Ishikawa (cell line): ENCODE data around the gene BUD13.

Source experiments
- CEBPB ChIP-seq: IDR thresholded peaks from 2 replicates; pipeline ENCODE4 v1.6.1; 2012
- CREB1 ChIP-seq: IDR thresholded peaks from 2 replicates; pipeline ENCODE4 v1.6.1; 2012; ENCODE audit warnings: low read depth
- EGR1 ChIP-seq: IDR thresholded peaks from 2 replicates; pipeline ENCODE4 v1.6.1; 2012
- EP300 ChIP-seq: IDR thresholded peaks from 2 replicates; pipeline ENCODE4 v1.6.1; 2012; ENCODE audit warnings: borderline replicate concordance
- FOXM1 ChIP-seq: IDR thresholded peaks from 2 replicates; pipeline ENCODE4 v1.6.1; 2012; ENCODE audit warnings: low read depth, borderline replicate concordance
- MAX ChIP-seq: IDR thresholded peaks from 2 replicates; pipeline ENCODE4 v1.6.1; 2012
- NFIC ChIP-seq: IDR thresholded peaks from 2 replicates; pipeline ENCODE4 v1.6.1; 2012
- RAD21 ChIP-seq: IDR thresholded peaks from 2 replicates; pipeline ENCODE4 v1.6.1; 2012; ENCODE audit warnings: low read depth
- REST ChIP-seq: IDR thresholded peaks from 2 replicates; pipeline ENCODE4 v1.6.1; 2012; ENCODE audit warnings: low read depth, mild to moderate bottlenecking
- TAF1 ChIP-seq: IDR thresholded peaks from 2 replicates; pipeline ENCODE4 v1.6.1; 2012; ENCODE audit warnings: low read depth, mild to moderate bottlenecking
- TCF12 ChIP-seq: IDR thresholded peaks from 2 replicates; pipeline ENCODE4 v1.6.1; 2012; ENCODE audit warnings: low read depth
- TEAD4 ChIP-seq: IDR thresholded peaks from 2 replicates; pipeline ENCODE4 v1.6.1; 2012
- YY1 ChIP-seq: IDR thresholded peaks from 2 replicates; pipeline ENCODE4 v1.6.1; 2012; ENCODE audit warnings: low read depth
- ZBTB7A ChIP-seq: IDR thresholded peaks from 2 replicates; pipeline ENCODE4 v1.6.1; 2012; ENCODE audit warnings: low read depth
- TF ChIP-seq, protein P1 (sequence below): IDR thresholded peaks from 2 replicates; pipeline ENCODE4 v1.6.1; 2012

BUD13 gene

GRCh38 chr11:116733043-116733755 lies 39.6 kb downstream of the BUD13 start:
- TF ChIP-seq ZBTB7A: no peak
- no peak for TF ChIP-seq NFIC
- no peak for TF ChIP-seq MAX
- no peak for TF ChIP-seq TCF12
- no peak for TF ChIP-seq YY1
- no peak for TF ChIP-seq TEAD4
- TF ChIP-seq, protein P1, sequence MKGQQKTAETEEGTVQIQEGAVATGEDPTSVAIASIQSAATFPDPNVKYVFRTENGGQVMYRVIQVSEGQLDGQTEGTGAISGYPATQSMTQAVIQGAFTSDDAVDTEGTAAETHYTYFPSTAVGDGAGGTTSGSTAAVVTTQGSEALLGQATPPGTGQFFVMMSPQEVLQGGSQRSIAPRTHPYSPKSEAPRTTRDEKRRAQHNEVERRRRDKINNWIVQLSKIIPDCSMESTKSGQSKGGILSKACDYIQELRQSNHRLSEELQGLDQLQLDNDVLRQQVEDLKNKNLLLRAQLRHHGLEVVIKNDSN: no peak
- no peak for TF ChIP-seq TAF1
- no peak for TF ChIP-seq REST
- no peak for TF ChIP-seq EGR1
- TF ChIP-seq EP300: no peak
- no peak for TF ChIP-seq CEBPB
- TF ChIP-seq RAD21: no peak
- no peak for TF ChIP-seq CREB1

GRCh38 chr11:116732271-116733042 lies 40.3 kb downstream of the BUD13 start:
- peak; percentile 58 for TF ChIP-seq RAD21
- TF ChIP-seq MAX: no peak

DNA sequence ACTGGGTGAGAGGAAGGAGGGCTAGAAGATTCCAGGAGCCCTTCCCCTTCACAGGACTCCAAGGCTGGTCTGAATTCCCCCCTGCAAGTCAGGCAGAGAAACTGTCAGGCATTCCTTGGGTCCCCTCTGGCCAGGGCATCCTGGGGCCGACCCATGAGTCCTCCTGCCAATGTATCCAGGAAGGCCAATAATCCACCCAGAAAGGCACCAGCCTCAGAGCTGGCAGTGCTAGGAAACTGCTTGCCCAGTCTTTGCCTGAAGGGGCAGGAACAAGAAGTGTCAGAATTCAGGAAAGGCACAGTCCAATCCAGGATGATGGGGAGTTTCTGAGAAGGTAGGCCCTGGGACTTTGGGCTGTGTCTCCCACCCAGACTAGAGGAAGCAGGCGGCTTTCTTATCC lies 41.0 kb downstream of the BUD13 start:
- no peak for TF ChIP-seq CREB1
- TF ChIP-seq FOXM1: no peak
- TF ChIP-seq, protein P1: no peak
- TF ChIP-seq NFIC: no peak
- no peak for TF ChIP-seq RAD21
- no peak for TF ChIP-seq EP300
- no peak for TF ChIP-seq TAF1
- no peak for TF ChIP-seq MAX
- no peak for TF ChIP-seq TEAD4
- TF ChIP-seq REST: no peak
- TF ChIP-seq ZBTB7A: no peak
- no peak for TF ChIP-seq EGR1
- TF ChIP-seq CEBPB: no peak
- TF ChIP-seq YY1: no peak
- no peak for TF ChIP-seq TCF12

DNA sequence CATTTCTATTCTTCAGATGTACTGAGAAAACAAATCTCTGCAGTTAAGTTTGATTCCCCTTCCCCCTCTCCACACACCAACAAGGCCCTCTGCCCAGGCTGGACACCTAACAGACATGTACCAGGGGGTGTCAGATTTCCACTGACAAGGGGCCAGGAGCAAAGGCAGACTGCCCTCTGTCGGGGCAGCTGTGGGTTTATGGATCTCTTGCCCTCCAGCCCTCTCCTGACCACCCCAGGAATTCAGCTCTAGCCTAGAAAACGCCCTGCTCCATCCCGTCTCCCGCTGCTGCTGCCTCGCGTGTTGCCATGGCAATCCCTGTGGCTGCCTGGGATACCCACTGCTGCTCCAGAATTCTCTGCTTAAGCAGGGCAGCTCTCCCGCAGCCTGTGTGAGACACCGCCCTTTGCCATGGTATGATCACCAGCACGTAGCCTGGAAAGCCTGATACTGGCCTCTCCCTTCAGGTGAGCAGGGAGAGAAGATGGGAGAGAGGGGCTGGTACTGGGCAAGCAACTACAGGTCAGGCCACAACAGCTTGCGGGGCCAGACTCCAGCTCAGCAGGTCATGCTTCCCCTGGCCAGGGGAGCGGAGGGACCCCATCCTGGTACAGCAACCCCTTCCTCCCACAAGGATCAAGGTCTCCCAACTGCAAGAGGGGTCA lies 41.6 kb downstream of the BUD13 start:
- TF ChIP-seq RAD21: no peak
- no peak for TF ChIP-seq FOXM1
- no peak for TF ChIP-seq ZBTB7A
- TF ChIP-seq EP300: no peak
- TF ChIP-seq MAX: no peak
- TF ChIP-seq TEAD4: no peak
- no peak for TF ChIP-seq CREB1
- TF ChIP-seq YY1: no peak
- TF ChIP-seq CEBPB: no peak
- TF ChIP-seq TAF1: no peak
- TF ChIP-seq TCF12: no peak
- no peak for TF ChIP-seq REST
- TF ChIP-seq EGR1: no peak
